Erythroblast (primary cell): ENCODE data around the gene HID1.
"Not testable (repeated sequence)": the region's sequence is repeated elsewhere in the genome, so short reads cannot be mapped to it uniquely, and the experiment has no call there.

ENCODE experiments used
- DNase-seq, 2 experiments: peaks; one replicate each; lab custom pipeline; 2025; lab: John Stamatoyannopoulos, UW
- GATA1 ChIP-seq: IDR thresholded peaks from 2 replicates; pipeline ENCODE4 v1.6.1; 2011; ENCODE audit warnings: low read depth, mild to moderate bottlenecking, control low read depth, low read length, moderate library complexity
- POLR2A ChIP-seq: IDR thresholded peaks from 2 replicates; pipeline ENCODE4 v1.6.1; 2011; ENCODE audit warnings: mild to moderate bottlenecking, low read length

The HID1 gene

GRCh38 chr17:74987909-74988711 lies 15.6 kb upstream of the HID1 start:
- no peak for TF ChIP-seq POLR2A
- no peak for TF ChIP-seq GATA1
- DNase-seq, result peak; percentile 56 to 68

GRCh38 chr17:74987418-74987908 lies 14.9 kb upstream of the HID1 start, which contains the start of gene CDR2L:
Gene CDR2L, plus strand, starts transcription at chr17:74987632. Its CDS starts 412 bp downstream, at chr17:74988044.
- no peak for TF ChIP-seq GATA1
- peak; percentile 35 for TF ChIP-seq POLR2A
- peak; percentile 90 to 95 for DNase-seq

GRCh38 chr17:74986206-74986576 lies 13.6 kb upstream of the HID1 start:
- no peak for TF ChIP-seq GATA1
- no peak for TF ChIP-seq POLR2A
- no peak for DNase-seq

- DNase-seq, result not testable (repeated sequence)
Measured at GRCh38 chr17:74982663-74983313, 10.2 kb upstream of the HID1 start.

- no peak for TF ChIP-seq POLR2A
- no peak for TF ChIP-seq GATA1
- DNase-seq, result peak; percentile 65 to 69
Measured at GRCh38 chr17:74981979-74982662, 9.6 kb upstream of the HID1 start.

GRCh38 chr17:74981318-74981978 lies 8.9 kb upstream of the HID1 start:
- DNase-seq, result no peak

GRCh38 chr17:74979408-74980146 lies 7.0 kb upstream of the HID1 start:
- TF ChIP-seq GATA1 (no peak), POLR2A (no peak)
- no peak for DNase-seq

More at GRCh38 chr17:74981318-74981978, 8.9 kb upstream of the HID1 start:
- no peak for TF ChIP-seq POLR2A
- TF ChIP-seq GATA1, result no peak

- TF ChIP-seq POLR2A (no peak), GATA1 (no peak)
- no peak for DNase-seq
Measured at GRCh38 chr17:74978240-74978639, 5.7 kb upstream of the HID1 start.

GRCh38 chr17:74977802-74978201 lies 5.2 kb upstream of the HID1 start:
- TF ChIP-seq POLR2A, result no peak
- no peak for TF ChIP-seq GATA1
- no peak for DNase-seq

- no peak for DNase-seq
- no peak for TF ChIP-seq POLR2A
- no peak for TF ChIP-seq GATA1
Measured at GRCh38 chr17:74975943-74976342, 3.4 kb upstream of the HID1 start.

GRCh38 chr17:74972973-74973328 lies 392 bp upstream of the HID1 start:
- no peak for DNase-seq

GRCh38 chr17:74971842-74972106 lies 785 bp downstream of the HID1 start:
- TF ChIP-seq POLR2A (no peak), GATA1 (no peak)
- no peak for DNase-seq

More at GRCh38 chr17:74972973-74973328, 392 bp upstream of the HID1 start:
- no peak for TF ChIP-seq GATA1
- no peak for TF ChIP-seq POLR2A

GRCh38 chr17:74971069-74971841 lies 1.3 kb downstream of the HID1 start:
- no peak for DNase-seq
- TF ChIP-seq POLR2A, result no peak
